Right atrium auricular region (tissue), 2 donors: ENCODE results near the gene CASP3. TPM values are rescaled to one million over a fixed set of nuclear protein-coding genes. Genes with fewer than 3 reads are reported as not detected.
"Not testable (repeated sequence)": the region's sequence is repeated elsewhere in the genome, so short reads cannot be mapped to it uniquely, and the experiment has no call there.

Experiments used
- DNase-seq: peaks from one replicate; pipeline ENCODE4 v3.0.0-alpha.2; 2019; ENCODE audit warnings: low spot score
- H3K27ac ChIP-seq, 2 donors: fragments of 200-600 bp; sonication (generic); 1 replicate in 1 of 2; 2 replicates in 1 of 2; pipeline ENCODE4 v1.5.1; 2016 to 2019
- H3K27me3 ChIP-seq, 2 donors: fragments of 200-600 bp; sonication (generic); one replicate each; pipeline versions ENCODE4 v1.5.1 to v1.6.0; 2017 to 2019
- H3K36me3 ChIP-seq: fragments of 200-600 bp; sonication (generic); one replicate; pipeline ENCODE4 v1.5.1; 2016
- H3K4me1 ChIP-seq, 2 donors: fragments of 200-600 bp; sonication (generic); one replicate each; pipeline versions ENCODE4 v1.5.1 to v1.6.0; 2017 to 2019
- H3K4me3 ChIP-seq, 2 donors: fragments of 200-600 bp; sonication (generic); 1 replicate in 1 of 2; 2 replicates in 1 of 2; pipeline ENCODE4 v1.5.1; 2017 to 2019; ENCODE audit warnings: mild to moderate bottlenecking in 1 of 2, moderate library complexity in 1 of 2
- H3K9me3 ChIP-seq, 2 donors: fragments of 200-600 bp; sonication (generic); one replicate each; pipeline ENCODE4 v1.5.1; 2019
- total RNA-seq, 2 donors: library from RNA; depleted of rRNA; stranded (reverse); fragments of >200 nt; gene quantifications; one replicate each; pipeline ENCODE4 v1.1.0, GENCODE V29; 2016
- TF ChIP-seq, protein P1 (sequence below), 2 donors: fragments of 200-600 bp; sonication (generic); IDR thresholded peaks; one replicate each; pipeline ENCODE4 v1.5.1; 2019; ENCODE audit warnings: antibody characterized with exemption in 2 of 2

Gene CASP3
- total RNA-seq, 2 donors from 2014 or later = 10.3 to 12.1 TPM

DNA sequence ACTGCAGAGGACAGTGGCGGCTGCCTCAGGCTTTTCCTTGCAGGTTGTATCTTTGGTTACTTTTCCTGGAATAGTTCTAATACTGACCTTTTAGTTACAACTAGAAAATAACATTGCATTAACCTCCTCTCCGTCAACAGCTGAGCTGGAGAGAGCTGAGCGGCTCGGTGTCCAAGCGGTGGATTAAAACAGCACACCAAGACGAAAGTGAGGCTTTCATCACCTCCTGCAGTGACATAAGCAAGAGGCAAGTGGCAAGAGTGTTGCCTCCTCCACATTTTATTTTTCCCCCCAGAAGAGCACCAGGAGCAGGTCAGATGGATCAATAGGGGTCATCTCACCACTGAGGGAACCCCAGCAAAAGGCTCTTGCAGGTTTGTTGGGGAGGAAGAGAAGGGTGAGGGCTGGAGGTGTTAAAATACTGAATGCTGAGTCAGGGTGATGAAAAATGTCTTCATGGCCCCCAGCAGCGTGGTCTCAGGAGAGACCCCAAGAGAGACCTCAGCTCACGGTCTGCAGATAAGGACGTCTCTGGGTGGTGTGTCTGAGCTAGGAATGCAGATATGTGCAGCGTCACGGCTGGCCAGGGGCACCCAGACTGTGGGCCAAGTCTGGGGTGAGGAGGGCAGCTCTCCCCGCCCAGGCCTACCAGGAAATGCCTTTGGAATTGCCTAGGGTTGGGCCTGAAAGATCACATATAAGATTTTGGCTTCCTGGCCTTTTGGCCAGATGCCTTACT lies 50.3 kb downstream of the CASP3 start:
- peaks cover 0 to 6% of the 10 kb centered on the region in 2 donors for H3K9me3 ChIP-seq
- no peaks in the 10 kb centered on the region for H3K27me3 ChIP-seq
- H3K4me3 ChIP-seq = no peak overlapping the region
- H3K36me3 ChIP-seq = no peaks in the 10 kb centered on the region
- no peak overlapping the region for H3K27ac ChIP-seq
- peaks cover 0 to 23% of the 10 kb centered on the region in 2 donors for H3K4me1 ChIP-seq
- DNase-seq = no peak
- TF ChIP-seq, protein P1, sequence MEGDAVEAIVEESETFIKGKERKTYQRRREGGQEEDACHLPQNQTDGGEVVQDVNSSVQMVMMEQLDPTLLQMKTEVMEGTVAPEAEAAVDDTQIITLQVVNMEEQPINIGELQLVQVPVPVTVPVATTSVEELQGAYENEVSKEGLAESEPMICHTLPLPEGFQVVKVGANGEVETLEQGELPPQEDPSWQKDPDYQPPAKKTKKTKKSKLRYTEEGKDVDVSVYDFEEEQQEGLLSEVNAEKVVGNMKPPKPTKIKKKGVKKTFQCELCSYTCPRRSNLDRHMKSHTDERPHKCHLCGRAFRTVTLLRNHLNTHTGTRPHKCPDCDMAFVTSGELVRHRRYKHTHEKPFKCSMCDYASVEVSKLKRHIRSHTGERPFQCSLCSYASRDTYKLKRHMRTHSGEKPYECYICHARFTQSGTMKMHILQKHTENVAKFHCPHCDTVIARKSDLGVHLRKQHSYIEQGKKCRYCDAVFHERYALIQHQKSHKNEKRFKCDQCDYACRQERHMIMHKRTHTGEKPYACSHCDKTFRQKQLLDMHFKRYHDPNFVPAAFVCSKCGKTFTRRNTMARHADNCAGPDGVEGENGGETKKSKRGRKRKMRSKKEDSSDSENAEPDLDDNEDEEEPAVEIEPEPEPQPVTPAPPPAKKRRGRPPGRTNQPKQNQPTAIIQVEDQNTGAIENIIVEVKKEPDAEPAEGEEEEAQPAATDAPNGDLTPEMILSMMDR (IDR thresholded peaks at IDR 0.05) = no peak

- H3K36me3 ChIP-seq = no peaks in the 10 kb centered on the region
- peaks cover 0 to 23% of the 10 kb centered on the region in 2 donors for H3K4me1 ChIP-seq
- no peak overlapping the region for H3K27ac ChIP-seq
- no peak overlapping the region for H3K4me3 ChIP-seq
- no peaks in the 10 kb centered on the region for H3K27me3 ChIP-seq
- no peaks in the 10 kb centered on the region for H3K9me3 ChIP-seq
- no peak for DNase-seq
- TF ChIP-seq, protein P1 (IDR thresholded peaks at IDR 0.05) = no peak
Measured at GRCh38 chr4:184596617-184597185, 52.5 kb downstream of the CASP3 start.

DNA sequence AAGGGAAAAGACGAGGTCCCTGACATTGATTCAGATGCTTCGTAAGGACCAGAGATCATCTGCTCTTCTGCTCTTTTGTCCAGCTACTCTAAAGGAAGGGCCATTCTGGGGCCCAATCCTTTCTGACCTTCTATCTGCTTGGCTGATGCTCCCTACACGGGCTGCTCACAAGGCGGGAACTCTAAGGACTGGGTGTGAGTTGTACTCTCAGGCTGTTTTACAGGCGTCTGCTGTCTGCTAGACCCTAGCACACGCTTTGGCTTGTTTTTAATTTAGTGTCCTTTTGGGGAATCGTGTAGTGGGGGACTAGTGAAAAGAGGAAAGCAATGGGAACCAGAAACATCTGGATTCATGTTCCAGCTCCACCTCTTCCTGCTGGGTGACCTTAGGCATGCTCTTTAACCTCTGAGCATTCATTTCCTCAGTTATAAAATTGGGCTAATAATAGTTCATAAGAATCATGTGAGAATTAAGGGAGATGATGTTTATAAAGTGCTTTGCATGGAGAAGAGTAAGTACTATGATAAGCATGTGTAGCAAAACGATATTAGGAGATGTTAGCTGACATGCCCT lies 53.1 kb downstream of the CASP3 start:
- H3K36me3 ChIP-seq = no peaks in the 10 kb centered on the region
- H3K4me3 ChIP-seq = no peak overlapping the region
- no peaks in the 10 kb centered on the region for H3K27me3 ChIP-seq
- DNase-seq = no peak
- H3K27ac ChIP-seq = no peak overlapping the region
- no peaks in the 10 kb centered on the region for H3K9me3 ChIP-seq
- peaks cover 0 to 23% of the 10 kb centered on the region in 2 donors for H3K4me1 ChIP-seq
- TF ChIP-seq, protein P1 (IDR thresholded peaks at IDR 0.05) = no peak

- no peaks in the 10 kb centered on the region for H3K27me3 ChIP-seq
- no peak overlapping the region for H3K27ac ChIP-seq
- TF ChIP-seq, protein P1 (IDR thresholded peaks at IDR 0.05) = no peak
- peaks cover 0 to 23% of the 10 kb centered on the region in 2 donors for H3K4me1 ChIP-seq
- no peak overlapping the region for H3K4me3 ChIP-seq
- no peak for DNase-seq
- H3K9me3 ChIP-seq = no peaks in the 10 kb centered on the region
- H3K36me3 ChIP-seq = no peaks in the 10 kb centered on the region
Measured at GRCh38 chr4:184595430-184595829, 53.8 kb downstream of the CASP3 start.

DNA sequence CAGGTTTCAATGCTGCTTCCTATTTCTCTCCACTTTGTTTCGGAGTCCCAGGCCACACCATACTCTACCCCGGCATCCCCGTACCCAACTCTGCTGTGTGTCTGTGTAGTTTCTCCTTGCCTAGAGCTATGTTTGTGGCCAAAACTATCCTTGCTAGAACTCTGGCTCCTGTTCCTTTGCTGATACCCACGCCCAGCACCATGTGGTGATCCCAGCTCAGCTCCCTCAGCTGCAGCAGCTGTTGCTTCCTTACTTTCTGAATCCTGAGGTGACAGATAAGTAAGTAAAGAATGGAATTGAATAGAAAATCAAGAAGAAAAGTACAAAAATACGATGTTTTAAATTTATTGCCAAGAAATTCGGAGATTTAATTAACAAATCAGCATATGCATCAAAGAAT lies 55.8 kb downstream of the CASP3 start:
- no peak for DNase-seq
- no peaks in the 10 kb centered on the region for H3K27me3 ChIP-seq
- no peak overlapping the region for H3K27ac ChIP-seq
- H3K4me1 ChIP-seq = peaks cover 0 to 12% of the 10 kb centered on the region in 2 donors
- TF ChIP-seq, protein P1 (IDR thresholded peaks at IDR 0.05) = no peak
- H3K36me3 ChIP-seq = no peaks in the 10 kb centered on the region
- H3K9me3 ChIP-seq = no peaks in the 10 kb centered on the region
- no peak overlapping the region for H3K4me3 ChIP-seq

GRCh38 chr4:184591747-184592270 lies 57.4 kb downstream of the CASP3 start:
- H3K9me3 ChIP-seq = not testable (repeated sequence)

More at GRCh38 chr4:184591747-184592270, 57.4 kb downstream of the CASP3 start:
- H3K27me3 ChIP-seq, DNase-seq, H3K27ac ChIP-seq, H3K36me3 ChIP-seq, H3K4me1 ChIP-seq, H3K4me3 ChIP-seq: not testable (repeated sequence)
